BLaER1 (cell line): ENCODE data around the gene FOXP4.

Experiments
- H3K27ac ChIP-seq: shearing (Covaris generic); formaldehyde crosslinking; 2 replicates; pipeline ENCODE4 v1.8.1; 2022
- H3K27me3 ChIP-seq: shearing (Covaris generic); formaldehyde crosslinking; 2 replicates; pipeline ENCODE4 v1.8.1; 2022
- H3K36me3 ChIP-seq: shearing (Covaris generic); formaldehyde crosslinking; 2 replicates; pipeline ENCODE4 v1.8.1; 2022
- H3K4me1 ChIP-seq: shearing (Covaris generic); formaldehyde crosslinking; 2 replicates; pipeline ENCODE4 v1.8.1; 2022
- H3K4me2 ChIP-seq: shearing (Covaris generic); formaldehyde crosslinking; 2 replicates; pipeline ENCODE4 v1.8.1; 2022
- H3K4me3 ChIP-seq: shearing (Covaris generic); formaldehyde crosslinking; 2 replicates; pipeline ENCODE4 v1.8.1; 2022
- H3K9ac ChIP-seq: shearing (Covaris generic); formaldehyde crosslinking; 2 replicates; pipeline ENCODE4 v1.8.1; 2022
- H3K9me3 ChIP-seq: shearing (Covaris generic); formaldehyde crosslinking; 2 replicates; pipeline ENCODE4 v1.8.1; 2022
- H4K20me1 ChIP-seq: shearing (Covaris generic); formaldehyde crosslinking; 2 replicates; pipeline ENCODE4 v1.8.1; 2022
- Cebpa-rat ChIP-seq: shearing (Covaris generic); IDR thresholded peaks from 2 replicates; pipeline ENCODE4 v1.8.1; 2022

The FOXP4 gene

DNA sequence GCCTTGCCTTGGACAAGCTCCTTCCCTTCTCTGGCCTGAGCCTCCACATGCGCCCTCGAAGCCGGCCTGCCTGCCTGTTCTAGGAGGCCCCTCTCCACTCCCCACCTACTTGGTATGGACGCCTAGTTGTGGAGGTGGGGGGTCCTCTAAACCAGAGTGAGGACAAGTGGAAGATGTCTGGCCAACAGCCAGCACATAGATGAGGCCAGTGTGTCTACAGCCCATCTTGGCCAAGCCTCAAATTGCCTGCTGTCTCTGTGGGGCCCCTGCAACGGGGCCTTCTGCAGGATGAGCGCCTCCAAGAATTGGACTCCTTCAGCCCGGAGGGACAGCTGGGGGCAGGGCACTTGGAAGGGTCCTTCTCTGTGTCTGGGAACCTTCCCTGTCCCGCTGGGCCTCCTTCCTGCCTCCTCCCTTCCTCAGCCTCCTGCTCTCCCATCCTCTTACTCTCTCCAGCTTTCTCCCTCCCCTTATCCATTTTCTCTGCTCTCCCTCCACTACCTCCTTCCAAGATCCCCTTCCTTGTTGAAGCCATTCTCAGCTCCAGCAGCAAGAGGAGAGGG, 93.7 kb downstream of the FOXP4 start:
- peak overlapping the region; percentile 96 for H3K27ac ChIP-seq
- H3K4me2 ChIP-seq, result peak overlapping the region; percentile 92

DNA sequence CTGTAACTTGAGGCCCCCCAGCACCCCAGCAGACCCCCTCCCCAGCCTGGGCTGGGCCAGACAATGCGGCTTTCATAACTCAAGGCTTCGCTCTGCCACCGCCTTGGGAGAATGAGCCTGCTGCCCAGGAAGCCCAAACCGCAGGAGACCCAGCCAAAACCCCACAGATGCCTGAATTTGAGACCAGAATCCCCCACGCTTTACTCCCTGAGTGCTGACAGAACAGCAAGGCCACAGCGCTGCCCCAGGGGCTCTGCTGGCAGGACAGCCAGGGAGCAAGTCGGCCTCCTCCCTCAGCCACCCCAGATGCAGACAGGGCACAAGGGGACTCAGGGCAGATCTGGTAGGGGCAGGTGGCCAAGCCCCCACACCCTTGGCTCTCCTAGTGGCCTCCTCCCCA, 94.2 kb downstream of the FOXP4 start:
- Histone ChIP-seq H3K9ac (peak overlapping the region; percentile 97), H3K36me3 (peaks cover 48% of the 10 kb centered on the region), H3K27ac (peak overlapping the region; percentile 96), H3K4me2 (peak overlapping the region; percentile 92), H3K4me1 (peaks cover 88% of the 10 kb centered on the region), H3K27me3 (no peaks in the 10 kb centered on the region), H3K4me3 (peak overlapping the region; percentile 97), H3K9me3 (no peaks in the 10 kb centered on the region), H4K20me1 (peaks cover 60% of the 10 kb centered on the region)
- no peak for TF ChIP-seq Cebpa-rat

More for the DNA sequence above, 93.7 kb downstream of the FOXP4 start:
- Histone ChIP-seq H3K36me3 (peaks cover 42% of the 10 kb centered on the region), H4K20me1 (peaks cover 55% of the 10 kb centered on the region), H3K9ac (peak overlapping the region; percentile 97), H3K9me3 (no peaks in the 10 kb centered on the region), H3K4me3 (peak overlapping the region; percentile 97), H3K4me1 (peaks cover 88% of the 10 kb centered on the region), H3K27me3 (no peaks in the 10 kb centered on the region)
- TF ChIP-seq Cebpa-rat, result no peak

- no peak overlapping the region for H3K4me3 ChIP-seq
- peaks cover 71% of the 10 kb centered on the region for H4K20me1 ChIP-seq
- peak overlapping the region; percentile 96; the same call in 1 of the 2 replicates for H3K27ac ChIP-seq
- 0 out of 2 replicates have a peak overlapping the region, but pooled peaks have one; percentile 97 for H3K9ac ChIP-seq
- H3K9me3 ChIP-seq, result no peaks in the 10 kb centered on the region
- peaks cover 58% of the 10 kb centered on the region for H3K36me3 ChIP-seq
- H3K4me2 ChIP-seq, result peak overlapping the region; percentile 92
- no peak for TF ChIP-seq Cebpa-rat
- H3K4me1 ChIP-seq, result peaks cover 81% of the 10 kb centered on the region
- H3K27me3 ChIP-seq, result no peaks in the 10 kb centered on the region
These were observed 95.3 kb downstream of the FOXP4 start for GRCh38 chr6:41641352-41641925.

DNA sequence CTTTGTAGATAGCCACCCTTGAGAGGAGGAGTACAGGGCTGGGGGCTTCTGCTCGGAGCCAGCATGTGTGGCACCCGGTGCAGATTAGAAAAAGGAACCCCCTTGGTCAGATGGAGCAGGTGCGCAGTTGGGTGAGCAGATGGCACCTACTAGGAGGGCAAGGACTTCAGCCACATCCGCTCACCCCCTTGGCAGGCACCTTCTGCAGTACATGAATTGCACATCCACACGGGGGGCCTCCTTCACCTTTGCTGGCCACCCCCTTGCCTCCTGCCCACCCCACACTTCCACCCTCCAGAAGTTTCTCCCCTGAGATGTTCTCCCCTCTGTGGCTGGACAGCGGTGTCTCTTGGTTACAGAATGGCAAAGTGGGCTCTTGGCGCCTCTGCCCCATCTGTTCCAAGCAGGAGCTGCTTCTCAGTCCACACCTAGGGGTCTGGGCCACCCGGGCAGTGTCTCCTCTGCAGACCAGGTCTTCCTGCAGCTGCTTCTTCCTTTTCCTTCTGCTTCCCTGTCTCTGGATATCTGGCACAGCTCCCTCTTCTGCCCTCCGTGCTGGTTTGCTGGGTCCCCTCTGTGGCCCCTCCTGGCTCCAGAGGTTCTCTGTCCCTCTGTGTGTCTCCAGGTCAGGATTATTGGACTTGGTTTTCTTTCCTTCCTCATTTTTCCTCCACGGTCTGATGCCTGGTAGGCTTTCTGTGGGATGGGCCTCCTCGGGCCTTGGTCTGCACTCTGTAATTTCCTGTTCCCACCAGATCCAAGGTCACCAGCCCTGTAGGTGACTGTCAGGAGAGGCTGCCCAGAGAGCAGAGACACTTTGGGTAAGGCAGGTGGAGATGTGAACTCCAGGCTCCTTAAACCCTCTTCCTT, 96.1 kb downstream of the FOXP4 start:
- Histone ChIP-seq H3K9ac (peak overlapping the region; percentile 97), H3K27ac (peak overlapping the region; percentile 78), H3K9me3 (no peaks in the 10 kb centered on the region), H3K4me2 (peak overlapping the region; percentile 92), H4K20me1 (peaks cover 79% of the 10 kb centered on the region), H3K27me3 (no peaks in the 10 kb centered on the region), H3K36me3 (peaks cover 66% of the 10 kb centered on the region), H3K4me3 (0 out of 2 replicates have a peak overlapping the region, but pooled peaks have one; percentile 19), H3K4me1 (peaks cover 73% of the 10 kb centered on the region)
- no peak for TF ChIP-seq Cebpa-rat

- Histone ChIP-seq H3K27ac (peak overlapping the region; percentile 78), H3K9ac (peak overlapping the region; percentile 56), H3K36me3 (peaks cover 76% of the 10 kb centered on the region), H3K9me3 (no peaks in the 10 kb centered on the region), H3K4me1 (peaks cover 65% of the 10 kb centered on the region), H4K20me1 (peaks cover 87% of the 10 kb centered on the region), H3K4me3 (0 out of 2 replicates have a peak overlapping the region, but pooled peaks have one; percentile 19), H3K4me2 (peak overlapping the region; percentile 92), H3K27me3 (no peaks in the 10 kb centered on the region)
- TF ChIP-seq Cebpa-rat, result no peak
These were observed 97.0 kb downstream of the FOXP4 start for GRCh38 chr6:41642960-41643898.

- H3K9ac ChIP-seq, result peak overlapping the region; percentile 50
- H3K4me3 ChIP-seq, result no peak overlapping the region
- peak overlapping the region; percentile 71 for H3K27ac ChIP-seq
- peaks cover 93% of the 10 kb centered on the region for H4K20me1 ChIP-seq
- H3K9me3 ChIP-seq, result no peaks in the 10 kb centered on the region
- peaks cover 65% of the 10 kb centered on the region for H3K4me1 ChIP-seq
- peaks cover 82% of the 10 kb centered on the region for H3K36me3 ChIP-seq
- H3K4me2 ChIP-seq, result peak overlapping the region; percentile 59
- H3K27me3 ChIP-seq, result no peaks in the 10 kb centered on the region
- TF ChIP-seq Cebpa-rat, result no peak
These were observed 97.7 kb downstream of the FOXP4 start for GRCh38 chr6:41643899-41644269.

- Histone ChIP-seq H3K9me3 (no peaks in the 10 kb centered on the region), H3K4me2 (peak overlapping the region; percentile 59), H4K20me1 (peaks cover 96% of the 10 kb centered on the region), H3K27ac (peak overlapping the region; percentile 71), H3K36me3 (peaks cover 87% of the 10 kb centered on the region), H3K4me3 (no peak overlapping the region), H3K9ac (peak overlapping the region; percentile 50), H3K27me3 (no peaks in the 10 kb centered on the region), H3K4me1 (peaks cover 63% of the 10 kb centered on the region)
- no peak for TF ChIP-seq Cebpa-rat
These were observed 98.2 kb downstream of the FOXP4 start for GRCh38 chr6:41644297-41644879.

- H3K4me2 ChIP-seq, result peak overlapping the region; percentile 59; the same call in 1 of the 2 replicates
- no peaks in the 10 kb centered on the region for H3K27me3 ChIP-seq
- H3K4me3 ChIP-seq, result no peak overlapping the region
- H4K20me1 ChIP-seq, result peaks cover 93% of the 10 kb centered on the region
- H3K36me3 ChIP-seq, result peaks cover 89% of the 10 kb centered on the region
- H3K9me3 ChIP-seq, result no peaks in the 10 kb centered on the region
- peaks cover 56% of the 10 kb centered on the region for H3K4me1 ChIP-seq
- peak overlapping the region; percentile 50; the same call in 1 of the 2 replicates for H3K9ac ChIP-seq
- peak overlapping the region; percentile 71 for H3K27ac ChIP-seq
- no peak for TF ChIP-seq Cebpa-rat
These were observed 98.9 kb downstream of the FOXP4 start for GRCh38 chr6:41645007-41645618.
